GM19193 (cell line): ENCODE results near the gene COL15A1.

Experiments used
- POLR2A ChIP-seq: IDR thresholded peaks from 4 replicates; pipeline ENCODE4 v1.6.1; 2011; ENCODE audit not compliant: insufficient read depth, insufficient read length; ENCODE audit errors: extremely low read depth

Gene COL15A1

DNA sequence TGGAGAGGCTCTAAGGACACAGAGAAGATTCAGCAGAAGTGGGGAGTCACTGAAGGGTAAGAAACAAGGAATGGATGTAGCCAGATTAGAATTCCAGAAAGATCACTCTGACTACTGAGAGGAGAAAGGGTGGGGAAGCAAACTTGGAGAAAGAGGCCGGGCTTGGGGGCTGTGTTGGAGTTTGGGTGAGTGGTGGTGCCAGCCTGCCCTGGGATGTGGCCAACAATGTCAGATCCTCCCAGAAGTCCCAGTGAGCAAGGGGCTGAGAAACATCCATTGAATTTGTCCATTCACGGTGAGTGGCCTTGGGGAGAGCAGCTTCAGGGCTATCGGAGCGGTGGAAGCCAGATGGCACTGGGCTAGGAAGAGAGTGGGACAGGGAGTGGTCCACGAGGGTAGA is 60.4 kb downstream of the COL15A1 start:
- TF ChIP-seq POLR2A, result no peak

DNA sequence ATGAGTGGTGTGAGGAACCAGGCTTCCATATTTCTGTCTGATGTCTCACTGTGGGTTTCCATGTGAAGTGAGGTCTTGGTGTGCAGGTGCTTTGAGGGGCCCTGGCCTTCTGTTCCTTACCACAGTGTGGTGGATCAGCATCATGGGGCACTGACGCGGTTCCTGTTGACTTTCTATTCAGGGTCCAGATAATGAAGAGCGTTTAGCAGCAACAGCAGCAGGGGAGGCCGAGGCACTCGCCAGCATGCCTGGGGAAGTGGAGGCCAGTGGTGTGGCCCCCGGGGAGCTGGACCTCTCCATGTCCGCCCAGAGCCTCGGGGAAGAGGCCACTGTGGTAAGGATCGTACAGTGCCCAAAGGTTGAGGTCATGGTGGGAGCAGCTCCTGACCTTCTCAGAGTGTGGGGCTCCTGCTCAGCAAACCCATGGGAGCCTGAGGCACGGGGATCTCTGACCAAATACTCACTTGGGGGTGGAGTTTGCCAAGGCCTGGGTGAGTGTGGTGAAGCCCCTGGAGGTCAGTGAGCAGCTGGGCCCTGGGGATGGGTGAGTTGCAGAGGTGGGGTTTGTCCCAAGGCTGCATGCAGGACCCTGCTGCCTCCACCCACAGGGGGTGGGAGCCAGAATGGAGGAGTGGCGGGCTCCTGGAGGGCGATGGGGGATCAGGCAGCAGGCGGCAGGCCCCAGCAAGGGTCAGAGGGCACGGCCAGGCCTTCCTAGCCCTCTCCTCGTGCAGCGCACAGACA is 61.2 kb downstream of the COL15A1 start:
- no peak for TF ChIP-seq POLR2A

- TF ChIP-seq POLR2A, result no peak
These were observed 61.9 kb downstream of the COL15A1 start for GRCh38 chr9:99005651-99006050.

DNA sequence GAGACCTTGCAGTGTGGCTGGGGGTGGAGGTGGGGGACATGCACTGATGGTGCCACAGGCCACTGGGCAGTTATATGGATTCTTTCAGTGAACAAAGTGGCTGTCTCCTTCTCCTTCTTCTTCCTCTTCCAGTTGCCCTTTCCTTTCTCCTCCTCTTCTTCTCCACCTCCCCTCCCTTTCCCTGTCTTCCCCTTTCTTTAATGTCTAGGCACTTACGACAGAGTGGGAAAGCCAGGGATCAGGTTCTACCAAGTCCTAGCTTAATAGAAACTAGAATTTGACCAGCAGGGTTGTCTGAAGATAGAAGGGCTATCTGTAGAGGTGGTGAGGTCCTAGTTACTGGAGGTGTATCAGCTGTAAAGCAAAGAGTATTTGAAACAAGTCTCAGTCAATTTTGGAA is 62.8 kb downstream of the COL15A1 start:
- no peak for TF ChIP-seq POLR2A

DNA sequence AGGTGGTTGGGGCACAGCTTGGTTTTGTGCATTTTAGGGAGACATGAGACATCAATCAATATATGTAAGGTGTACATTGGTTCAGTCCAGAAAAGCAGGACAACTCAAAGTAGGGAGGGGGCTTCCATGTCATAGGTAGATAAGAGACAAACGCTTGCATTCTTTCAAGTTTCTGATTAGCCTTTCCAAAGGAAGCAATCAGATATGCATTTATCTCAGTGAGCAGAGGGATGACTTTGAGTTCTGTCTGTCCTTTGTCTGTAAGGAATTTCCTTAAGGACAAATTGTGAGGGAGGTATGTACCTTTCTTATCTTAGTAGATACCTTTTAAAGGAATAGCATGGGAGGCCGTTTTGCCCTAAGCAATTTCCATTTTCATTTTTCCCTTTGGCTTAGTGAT is 63.3 kb downstream of the COL15A1 start:
- TF ChIP-seq POLR2A, result no peak

DNA sequence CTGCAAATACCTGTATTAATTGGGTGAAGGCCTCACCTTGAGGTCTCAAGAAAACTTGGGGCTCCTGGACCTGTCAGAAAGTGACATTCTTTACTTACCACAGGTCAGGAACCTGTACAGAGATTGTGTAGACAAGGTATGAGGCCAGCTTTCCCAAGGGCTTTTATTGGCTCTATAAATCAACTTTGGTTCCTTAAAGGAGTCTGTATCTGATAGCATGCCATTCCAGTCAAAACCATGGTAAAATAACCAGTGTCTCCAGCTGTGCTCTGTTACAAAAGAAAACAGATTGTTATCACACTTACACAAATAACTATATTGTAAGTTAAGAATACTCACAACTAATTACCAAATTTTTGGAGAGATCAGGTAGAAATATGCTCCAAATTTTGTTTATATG is 64.5 kb downstream of the COL15A1 start:
- no peak for TF ChIP-seq POLR2A

DNA sequence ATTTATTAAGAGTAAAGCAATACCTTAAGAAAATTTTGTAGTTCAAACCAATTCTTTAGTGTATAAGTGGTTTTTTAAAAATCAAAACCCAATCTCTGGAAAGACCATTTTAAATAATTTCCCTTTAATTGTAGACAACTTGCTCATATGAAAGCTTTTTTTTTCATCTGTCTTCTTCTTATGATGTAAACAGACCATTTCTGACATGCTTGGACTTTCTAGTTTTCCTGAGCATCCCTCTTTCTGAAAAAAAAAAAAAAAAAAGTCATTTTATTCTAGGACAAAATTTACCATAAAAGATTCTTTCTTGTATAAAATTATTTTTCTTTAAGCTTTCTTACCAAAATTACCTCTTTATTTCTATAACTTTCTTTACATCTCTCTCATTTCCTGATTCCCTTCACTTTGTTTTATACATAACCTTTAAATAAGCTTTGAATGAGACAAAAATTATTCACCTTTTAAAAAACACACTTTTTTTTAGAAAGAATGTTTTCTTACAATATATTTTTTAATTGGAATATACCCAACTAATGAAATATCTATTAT is 67.5 kb downstream of the COL15A1 start:
- no peak for TF ChIP-seq POLR2A

- TF ChIP-seq POLR2A, result no peak
These were observed 69.3 kb downstream of the COL15A1 start for GRCh38 chr9:99012957-99013512.

DNA sequence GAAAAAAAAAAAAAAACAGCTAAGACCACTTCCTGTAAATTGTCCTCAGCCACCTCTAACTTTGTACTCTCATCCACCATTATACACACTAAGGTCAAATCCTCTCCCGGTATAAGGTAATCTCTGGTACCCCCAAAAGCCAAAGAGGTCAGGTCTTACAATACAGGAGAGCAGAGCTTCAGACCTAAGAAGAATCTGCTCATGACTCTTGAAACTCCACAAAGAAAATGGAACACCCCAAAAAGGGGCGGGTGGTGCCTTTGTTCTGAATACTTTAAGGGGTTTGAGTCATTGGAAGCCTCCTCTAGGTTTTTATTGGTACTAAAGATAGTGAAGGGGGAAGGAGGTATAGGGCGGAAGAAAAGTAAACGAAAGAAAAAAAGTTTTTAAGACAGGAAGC is 69.8 kb downstream of the COL15A1 start:
- TF ChIP-seq POLR2A, result no peak

GRCh38 chr9:99015448-99015847 is 71.7 kb downstream of the COL15A1 start:
- TF ChIP-seq POLR2A, result no peak

GRCh38 chr9:99015890-99016289 is 72.2 kb downstream of the COL15A1 start:
- TF ChIP-seq POLR2A, result no peak

DNA sequence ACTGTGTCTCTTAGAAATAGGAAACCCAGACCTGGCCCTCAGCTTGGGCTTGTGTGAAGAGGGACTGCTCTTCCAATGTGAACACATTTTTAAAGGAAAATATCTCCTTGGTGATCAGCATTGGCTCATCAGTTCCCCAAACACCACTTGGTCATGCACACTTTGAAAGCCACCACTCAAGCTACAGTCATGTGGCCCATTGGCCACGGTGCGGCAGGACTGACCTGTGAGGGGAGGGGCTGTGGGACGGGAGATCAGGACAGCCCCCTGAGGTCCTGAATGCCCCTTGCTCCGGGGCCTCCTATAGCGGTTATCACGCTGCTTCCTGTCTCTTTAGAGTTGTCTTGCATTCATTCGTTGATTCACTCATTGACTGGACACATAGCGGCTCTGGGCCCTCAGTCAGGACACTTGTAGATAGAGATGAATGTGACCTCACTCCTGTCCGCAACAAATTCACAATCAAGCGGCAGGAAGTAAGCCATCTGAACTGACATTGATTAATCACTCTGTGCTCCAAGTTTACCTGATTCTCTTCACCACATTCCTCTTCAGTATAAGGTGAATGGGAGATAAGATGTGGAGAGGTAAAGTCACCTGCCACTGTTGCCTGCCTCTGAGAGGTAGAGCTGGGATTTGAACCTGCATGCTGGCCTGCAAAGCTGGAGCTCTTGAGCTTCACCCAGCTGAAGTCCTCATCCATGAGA is 73.1 kb downstream of the COL15A1 start:
- no peak for TF ChIP-seq POLR2A

DNA sequence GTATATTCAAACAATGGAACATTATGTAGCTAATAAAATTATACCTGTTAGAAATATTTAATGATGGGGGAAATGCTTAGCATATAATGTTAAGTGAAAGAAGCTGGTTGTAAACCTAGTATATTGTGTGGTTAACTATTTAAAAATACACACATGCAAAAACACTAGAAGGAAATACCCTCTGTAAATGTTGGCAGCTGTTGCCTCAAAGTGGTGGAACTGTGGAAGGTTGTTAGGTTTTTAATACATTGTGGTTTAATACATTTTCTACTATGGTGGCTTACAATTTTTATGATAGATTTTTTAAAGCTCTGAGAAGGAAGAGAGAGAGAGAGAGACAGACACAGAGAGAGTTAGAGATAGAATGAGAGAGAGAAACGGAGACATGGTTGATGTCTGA is 74.9 kb downstream of the COL15A1 start:
- TF ChIP-seq POLR2A, result no peak

DNA sequence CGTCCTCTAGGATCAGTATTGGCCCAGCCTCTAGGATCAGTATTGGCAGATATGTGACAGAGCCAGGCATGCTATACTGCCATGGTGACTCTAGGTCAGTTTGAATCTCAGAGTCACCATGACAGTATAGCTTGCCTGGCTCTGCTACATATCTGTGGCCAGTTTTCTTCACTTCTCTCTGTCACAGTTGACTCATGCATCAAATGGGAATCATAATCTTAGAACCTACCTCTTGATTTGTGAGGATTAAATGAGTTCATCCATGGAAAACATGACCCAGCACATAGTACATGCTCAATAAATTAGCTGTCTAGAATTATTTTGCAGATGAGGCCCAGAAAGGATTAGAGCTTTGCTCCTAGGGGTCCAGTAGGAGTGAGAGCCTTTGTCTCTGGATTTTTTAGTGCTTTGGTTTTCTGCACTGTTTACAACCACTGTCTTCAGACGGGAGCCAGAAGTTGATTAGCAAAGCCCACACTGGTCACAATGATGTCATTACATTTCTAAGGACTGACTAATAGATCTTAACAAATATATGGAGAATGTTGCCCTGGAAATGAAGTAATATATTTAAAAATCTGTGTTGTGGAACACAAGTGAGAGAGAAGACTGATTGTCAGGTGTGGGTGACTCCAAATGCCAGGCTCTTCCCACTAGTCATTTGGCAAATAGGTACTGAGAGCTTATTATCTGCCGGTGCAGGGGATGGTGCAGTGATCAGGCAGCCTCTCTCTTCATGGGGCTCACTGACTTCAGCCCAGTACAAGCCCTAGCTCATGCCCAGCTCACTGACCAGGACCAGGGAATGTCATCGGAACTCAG is 76.0 kb downstream of the COL15A1 start:
- no peak for TF ChIP-seq POLR2A
